Liver (tissue), 3 donors: ENCODE data around the gene KSR2.

Source experiments
- EGR1 ChIP-seq, 2 donors: IDR thresholded peaks; 2 replicates each; pipeline ENCODE4 v1.6.1; 2016 to 2018; ENCODE audit warnings: antibody characterized with exemption in 2 of 2, low read depth in 2 of 2
- FOXA1 ChIP-seq: IDR thresholded peaks from 2 replicates; pipeline ENCODE4 v1.6.1; 2016; ENCODE audit warnings: antibody characterized with exemption
- GABPA ChIP-seq, 2 donors: IDR thresholded peaks in 1 of 2; conservative IDR thresholded peaks in 1 of 2; 2 replicates each; pipeline ENCODE4 v1.6.1; 2016; ENCODE audit warnings: antibody characterized with exemption in 2 of 2, mild to moderate bottlenecking in 1 of 2, moderate library complexity in 1 of 2
- HNF4A ChIP-seq, 2 donors: conservative IDR thresholded peaks; 2 replicates each; pipeline ENCODE4 v1.6.1; 2016; ENCODE audit warnings: antibody characterized with exemption in 2 of 2, mild to moderate bottlenecking in 2 of 2
- JUND ChIP-seq, 2 donors: IDR thresholded peaks; 2 replicates each; pipeline ENCODE4 v1.6.1; 2016; ENCODE audit warnings: antibody characterized with exemption in 2 of 2
- RAD21 ChIP-seq, 2 donors: IDR thresholded peaks; 2 replicates each; pipeline ENCODE4 v1.6.1; 2016; ENCODE audit warnings: antibody characterized with exemption in 2 of 2, mild to moderate bottlenecking in 2 of 2
- YY1 ChIP-seq: IDR thresholded peaks from 2 replicates; pipeline ENCODE4 v1.6.1; 2016; ENCODE audit warnings: antibody characterized with exemption, mild to moderate bottlenecking
- TF ChIP-seq, protein P1 (sequence below): fragments of 150-350 bp; IDR thresholded peaks from 2 replicates; pipeline ENCODE4 v1.5.1; 2017; ENCODE audit warnings: improper control_type of control experiment, low read depth, low read length; ENCODE audit not compliant: missing input control
- TF ChIP-seq, protein P2 (sequence below): IDR thresholded peaks from 2 replicates; pipeline ENCODE4 v1.6.1; 2016; ENCODE audit warnings: antibody characterized with exemption
- donor health status: healthy.
- donor health status: healthy.

DNA sequence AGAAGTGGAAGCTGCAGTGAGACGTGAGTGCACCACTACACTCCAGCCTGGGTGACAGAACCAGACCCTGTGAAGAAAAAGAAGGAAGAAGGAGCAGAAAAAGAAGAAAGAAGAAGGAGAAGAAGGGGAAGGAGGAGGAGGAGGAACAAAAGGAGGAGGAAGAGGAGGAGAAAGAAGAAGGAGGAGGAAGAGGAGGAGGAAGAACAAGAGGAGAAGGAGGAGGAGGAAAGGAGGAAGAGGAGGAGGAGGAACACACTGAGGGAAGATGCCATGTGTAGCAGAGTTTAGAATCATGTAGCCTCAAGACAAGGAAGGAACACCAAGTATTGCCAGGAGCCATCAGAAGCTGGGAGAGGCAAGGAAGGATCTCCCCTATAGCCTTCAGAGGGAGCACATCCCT is 241.5 kb downstream of the KSR2 start:
- TF ChIP-seq YY1, result no peak
- TF ChIP-seq, protein P1, sequence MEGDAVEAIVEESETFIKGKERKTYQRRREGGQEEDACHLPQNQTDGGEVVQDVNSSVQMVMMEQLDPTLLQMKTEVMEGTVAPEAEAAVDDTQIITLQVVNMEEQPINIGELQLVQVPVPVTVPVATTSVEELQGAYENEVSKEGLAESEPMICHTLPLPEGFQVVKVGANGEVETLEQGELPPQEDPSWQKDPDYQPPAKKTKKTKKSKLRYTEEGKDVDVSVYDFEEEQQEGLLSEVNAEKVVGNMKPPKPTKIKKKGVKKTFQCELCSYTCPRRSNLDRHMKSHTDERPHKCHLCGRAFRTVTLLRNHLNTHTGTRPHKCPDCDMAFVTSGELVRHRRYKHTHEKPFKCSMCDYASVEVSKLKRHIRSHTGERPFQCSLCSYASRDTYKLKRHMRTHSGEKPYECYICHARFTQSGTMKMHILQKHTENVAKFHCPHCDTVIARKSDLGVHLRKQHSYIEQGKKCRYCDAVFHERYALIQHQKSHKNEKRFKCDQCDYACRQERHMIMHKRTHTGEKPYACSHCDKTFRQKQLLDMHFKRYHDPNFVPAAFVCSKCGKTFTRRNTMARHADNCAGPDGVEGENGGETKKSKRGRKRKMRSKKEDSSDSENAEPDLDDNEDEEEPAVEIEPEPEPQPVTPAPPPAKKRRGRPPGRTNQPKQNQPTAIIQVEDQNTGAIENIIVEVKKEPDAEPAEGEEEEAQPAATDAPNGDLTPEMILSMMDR, result no peak
- no peak for TF ChIP-seq EGR1 (IDR thresholded peaks at IDR 0.05; ENCODE audit: low read depth in 2 of 2)
- TF ChIP-seq FOXA1, result no peak
- TF ChIP-seq GABPA (IDR thresholded peaks at IDR 0.05 in 1 of 2, conservative IDR thresholded peaks at IDR 0.05 in 1 of 2), result no peak
- TF ChIP-seq, protein P2, sequence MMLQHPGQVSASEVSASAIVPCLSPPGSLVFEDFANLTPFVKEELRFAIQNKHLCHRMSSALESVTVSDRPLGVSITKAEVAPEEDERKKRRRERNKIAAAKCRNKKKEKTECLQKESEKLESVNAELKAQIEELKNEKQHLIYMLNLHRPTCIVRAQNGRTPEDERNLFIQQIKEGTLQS, result no peak
- TF ChIP-seq RAD21 (IDR thresholded peaks at IDR 0.05), result no peak
- TF ChIP-seq HNF4A (conservative IDR thresholded peaks at IDR 0.05), result no peak
- TF ChIP-seq JUND (IDR thresholded peaks at IDR 0.05), result no peak
